Osteocyte (in vitro differentiated cells): ENCODE measurements around the gene NALCN. TPM values are rescaled to one million over a fixed set of nuclear protein-coding genes. Genes with fewer than 3 reads are reported as not detected.

Experiments used
- DNase-seq: peaks from one replicate; pipeline ENCODE4 v3.0.0; 2021; ENCODE audit warnings: mixed read lengths; ENCODE audit not compliant: unreplicated experiment; ENCODE audit errors: extremely low spot score
- H3K27ac Mint-ChIP-seq: one replicate; pipeline ENCODE4 v1.8.0; 2021; ENCODE audit warnings: mild to moderate bottlenecking, mixed read lengths; ENCODE audit not compliant: unreplicated experiment
- H3K27me3 Mint-ChIP-seq: one replicate; pipeline ENCODE4 v1.8.0; 2021; ENCODE audit warnings: mixed read lengths; ENCODE audit not compliant: unreplicated experiment
- H3K36me3 Mint-ChIP-seq: one replicate; pipeline ENCODE4 v1.8.0; 2021; ENCODE audit warnings: mixed read lengths; ENCODE audit not compliant: unreplicated experiment
- H3K4me1 Mint-ChIP-seq: one replicate; pipeline ENCODE4 v1.8.0; 2021; ENCODE audit warnings: mixed read lengths; ENCODE audit not compliant: unreplicated experiment
- H3K4me3 Mint-ChIP-seq: one replicate; pipeline ENCODE4 v1.8.0; 2021; ENCODE audit warnings: mild to moderate bottlenecking, moderate library complexity, mixed read lengths; ENCODE audit not compliant: unreplicated experiment
- H3K9me3 Mint-ChIP-seq: one replicate; pipeline ENCODE4 v1.8.0; 2021; ENCODE audit warnings: mixed read lengths; ENCODE audit not compliant: unreplicated experiment
- CTCF ChIP-seq: fragments of 200-600 bp; sonication (generic); IDR thresholded peaks from 2 replicates; pipeline ENCODE4 v1.5.0; 2021; ENCODE audit warnings: antibody characterized with exemption, mild to moderate bottlenecking, moderate library complexity
- long read RNA-seq: library from polyadenylated mRNA; unstranded; transcript quantifications from one replicate; pipeline ENCODE4 v2.0.0, GENCODE V29; 2021
- total RNA-seq: library from RNA; stranded (reverse); gene quantifications from 2 replicates; pipeline ENCODE4 v1.2.1, GENCODE V29; 2021

Gene NALCN
- total RNA-seq = 58.3 and 58.8 TPM in 2 replicates
- long read RNA-seq, partial matches to known transcripts = 44 of 89 reads
- long read RNA-seq, other reads (novel, unspliced or antisense) = 43 of 89 reads

GRCh38 chr13:101416181-101417042 is at the start of gene NALCN:
Gene NALCN, minus strand, starts transcription at chr13:101416508. Its CDS starts 17,382 bp downstream, at chr13:101399126.
- no peaks in the 10 kb centered on the region for H3K27me3 Mint-ChIP-seq
- peak within 1 kb of the TSS; percentile 91 for H3K27ac Mint-ChIP-seq
- peak; percentile 87 for DNase-seq
- H3K36me3 Mint-ChIP-seq = peaks cover 6% of the 10 kb centered on the region
- H3K9me3 Mint-ChIP-seq = no peaks in the 10 kb centered on the region
- H3K4me3 Mint-ChIP-seq = peak within 1 kb of the TSS; percentile 87
- H3K4me1 Mint-ChIP-seq = peaks cover 37% of the 10 kb centered on the region
- no peak for TF ChIP-seq CTCF

GRCh38 chr13:101465877-101466276 is 49.6 kb upstream of the NALCN start:
- no peak for TF ChIP-seq CTCF
- no peaks in the 10 kb centered on the region for H3K27me3 Mint-ChIP-seq
- peaks cover 87% of the 10 kb centered on the region for H3K4me1 Mint-ChIP-seq
- H3K4me3 Mint-ChIP-seq = no peak overlapping the region
- DNase-seq = no peak
- peaks cover 4% of the 10 kb centered on the region for H3K9me3 Mint-ChIP-seq
- H3K36me3 Mint-ChIP-seq = peaks cover 70% of the 10 kb centered on the region
- H3K27ac Mint-ChIP-seq = peak overlapping the region; percentile 32

- TF ChIP-seq CTCF = no peak
- H3K27ac Mint-ChIP-seq = peak overlapping the region; percentile 89
- no peaks in the 10 kb centered on the region for H3K27me3 Mint-ChIP-seq
- peaks cover 13% of the 10 kb centered on the region for H3K9me3 Mint-ChIP-seq
- DNase-seq = no peak
- H3K4me3 Mint-ChIP-seq = peak overlapping the region; percentile 84
- peaks cover 71% of the 10 kb centered on the region for H3K4me1 Mint-ChIP-seq
- peaks cover 66% of the 10 kb centered on the region for H3K36me3 Mint-ChIP-seq
Measured at GRCh38 chr13:101457176-101457575, 40.9 kb upstream of the NALCN start.

GRCh38 chr13:101455863-101456262 is 39.6 kb upstream of the NALCN start:
- TF ChIP-seq CTCF = no peak
- Mint-ChIP-seq H3K4me1 (peaks cover 71% of the 10 kb centered on the region), H3K27me3 (no peaks in the 10 kb centered on the region), H3K9me3 (peaks cover 11% of the 10 kb centered on the region), H3K27ac (peak overlapping the region; percentile 89), H3K36me3 (peaks cover 52% of the 10 kb centered on the region), H3K4me3 (peak overlapping the region; percentile 84)
- DNase-seq = no peak

GRCh38 chr13:101454767-101455166 is 38.5 kb upstream of the NALCN start:
- Mint-ChIP-seq H3K9me3 (peaks cover 5% of the 10 kb centered on the region), H3K4me3 (peak overlapping the region; percentile 84), H3K27ac (peak overlapping the region; percentile 88), H3K36me3 (peaks cover 41% of the 10 kb centered on the region), H3K4me1 (peaks cover 71% of the 10 kb centered on the region), H3K27me3 (no peaks in the 10 kb centered on the region)
- no peak for DNase-seq
- TF ChIP-seq CTCF = no peak
